Smooth muscle cell (in vitro differentiated cells): Measurements from ENCODE around the gene RPL7A. TPM values are rescaled to one million over a fixed set of nuclear protein-coding genes. Genes with fewer than 3 reads are reported as not detected.

Experiments used
- DNase-seq: peaks from one replicate; lab custom pipeline; 2025; ENCODE audit not compliant: unreplicated experiment; lab: John Stamatoyannopoulos, UW
- H2AFZ ChIP-seq: fragments of 200-600 bp; sonication (generic); 2 replicates; pipeline ENCODE4 v1.6.0; 2016; ENCODE audit warnings: antibody characterized with exemption, low read depth, mild to moderate bottlenecking
- H3F3A ChIP-seq: fragments of 200-600 bp; sonication (generic); 2 replicates; pipeline ENCODE4 v1.6.0; 2017; ENCODE audit warnings: antibody characterized with exemption, low read depth
- H3K27ac ChIP-seq: fragments of 200-600 bp; sonication (generic); 2 replicates; pipeline ENCODE4 v1.5.1; 2016; ENCODE audit warnings: low read depth, mild to moderate bottlenecking
- H3K27me3 ChIP-seq: fragments of 200-600 bp; sonication (generic); 2 replicates; pipeline ENCODE4 v1.6.1; 2016; ENCODE audit warnings: low read depth, mild to moderate bottlenecking
- H3K36me3 ChIP-seq: fragments of 200-600 bp; sonication (generic); 2 replicates; pipeline ENCODE4 v1.5.1; 2016; ENCODE audit warnings: low read depth
- H3K4me1 ChIP-seq: fragments of 200-600 bp; sonication (generic); 2 replicates; pipeline ENCODE4 v1.5.1; 2016; ENCODE audit warnings: low read depth
- H3K4me2 ChIP-seq: fragments of 200-600 bp; sonication (generic); 2 replicates; pipeline ENCODE4 v1.6.0; 2016; ENCODE audit warnings: mild to moderate bottlenecking
- H3K4me3 ChIP-seq: fragments of 200-600 bp; sonication (generic); 2 replicates; pipeline ENCODE4 v1.5.1; 2016; ENCODE audit warnings: mild to moderate bottlenecking
- H3K79me2 ChIP-seq: fragments of 200-600 bp; sonication (generic); 2 replicates; pipeline ENCODE4 v1.6.0; 2016; ENCODE audit warnings: low read depth, mild to moderate bottlenecking
- H3K9ac ChIP-seq: fragments of 200-600 bp; sonication (generic); 2 replicates; pipeline ENCODE4 v1.6.0; 2016; ENCODE audit warnings: low read depth
- H3K9me3 ChIP-seq: fragments of 200-600 bp; sonication (generic); replicated peaks from 2 replicates; pipeline ENCODE4 v1.5.1; 2016; ENCODE audit warnings: low read depth
- H4K20me1 ChIP-seq: fragments of 200-600 bp; sonication (generic); 2 replicates; pipeline ENCODE4 v1.6.0; 2016; ENCODE audit warnings: low read depth
- CTCF ChIP-seq: fragments of 200-600 bp; sonication (generic); IDR thresholded peaks from 2 replicates; pipeline ENCODE4 v1.5.1; 2017; ENCODE audit warnings: borderline replicate concordance, mild to moderate bottlenecking, antibody characterized with exemption; ENCODE audit not compliant: insufficient read depth, poor library complexity, severe bottlenecking
- WGBS: methylation state at CpG from one replicate; pipeline ENCODE4 v1.1.7; 2016; ENCODE audit warnings: low lambda C conversion rate; 5-methylcytosine and 5-hydroxymethylcytosine counted together
- polyA plus RNA-seq: library from polyadenylated mRNA; unstranded; fragments of >200 nt; fragmentation: Nextera tagmentation; extraction: Ambion mirVana; gene quantifications from 2 replicates; pipeline ENCODE4 v1.2.1, GENCODE V29; 2016
- total RNA-seq: library from RNA; depleted of rRNA; stranded (reverse); fragments of >200 nt; gene quantifications from 2 replicates; pipeline ENCODE4 v1.2.3, GENCODE V29; 2014

Gene RPL7A
- total and polyA plus RNA-seq, 2 experiments from 2014 or later, result 372 to 1,254 TPM

- Histone ChIP-seq H3K79me2 (peaks cover 25% of the 10 kb centered on the region), H4K20me1 (peaks cover 22% of the 10 kb centered on the region), H2AFZ (no peak overlapping the region), H3F3A (no peaks in the 10 kb centered on the region), H3K9me3 (no peaks in the 10 kb centered on the region), H3K4me2 (no peak overlapping the region), H3K36me3 (no peaks in the 10 kb centered on the region), H3K4me1 (peaks cover 6% of the 10 kb centered on the region), H3K27ac (no peak overlapping the region), H3K9ac (no peak overlapping the region), H3K4me3 (no peak overlapping the region), H3K27me3 (no peaks in the 10 kb centered on the region)
- no peak for TF ChIP-seq CTCF
- 92% methylated on average over 10 of the region's 11 CpGs for WGBS
- no peak for DNase-seq
Observed at GRCh38 chr9:133342570-133342969, 5.4 kb upstream of the RPL7A start.

- Histone ChIP-seq H3K4me1 (peaks cover 8% of the 10 kb centered on the region), H3F3A (peaks cover 5% of the 10 kb centered on the region), H3K4me3 (no peak overlapping the region), H3K9me3 (no peaks in the 10 kb centered on the region), H3K27me3 (no peaks in the 10 kb centered on the region), H2AFZ (no peak overlapping the region), H3K79me2 (peaks cover 37% of the 10 kb centered on the region), H3K9ac (no peak overlapping the region), H3K4me2 (no peak overlapping the region), H3K36me3 (no peaks in the 10 kb centered on the region), H4K20me1 (peaks cover 32% of the 10 kb centered on the region), H3K27ac (no peak overlapping the region)
- no peak for DNase-seq
- no peak for TF ChIP-seq CTCF
- 98% methylated on average over 19 of the region's 19 CpGs for WGBS
Observed at GRCh38 chr9:133344071-133344470, 3.9 kb upstream of the RPL7A start.

GRCh38 chr9:133344979-133345378, 3.0 kb upstream of the RPL7A start:
- no peaks in the 10 kb centered on the region for H3K36me3 ChIP-seq
- H3K4me2 ChIP-seq, result no peak overlapping the region
- H3K27me3 ChIP-seq, result no peaks in the 10 kb centered on the region
- TF ChIP-seq CTCF, result no peak
- no peak for DNase-seq
- WGBS, result 98% methylated on average over 12 of the region's 12 CpGs
- H4K20me1 ChIP-seq, result peaks cover 41% of the 10 kb centered on the region
- H3K4me1 ChIP-seq, result peaks cover 13% of the 10 kb centered on the region
- no peak overlapping the region for H3K9ac ChIP-seq
- no peaks in the 10 kb centered on the region for H3K9me3 ChIP-seq
- H3K4me3 ChIP-seq, result no peak overlapping the region
- H3F3A ChIP-seq, result peaks cover 13% of the 10 kb centered on the region
- peaks cover 45% of the 10 kb centered on the region for H3K79me2 ChIP-seq
- no peak overlapping the region for H3K27ac ChIP-seq
- H2AFZ ChIP-seq, result no peak overlapping the region

GRCh38 chr9:133345596-133345995, 2.4 kb upstream of the RPL7A start:
- Histone ChIP-seq H3K79me2 (peaks cover 45% of the 10 kb centered on the region), H3K36me3 (no peaks in the 10 kb centered on the region)

More at GRCh38 chr9:133345596-133345995, 2.4 kb upstream of the RPL7A start:
- H3K9ac ChIP-seq, result no peak overlapping the region
- peaks cover 19% of the 10 kb centered on the region for H3F3A ChIP-seq
- H3K4me3 ChIP-seq, result no peak overlapping the region
- 96% methylated on average over 6 of the region's 6 CpGs for WGBS
- no peak overlapping the region for H3K27ac ChIP-seq
- H2AFZ ChIP-seq, result no peak overlapping the region
- H4K20me1 ChIP-seq, result peaks cover 47% of the 10 kb centered on the region
- peaks cover 13% of the 10 kb centered on the region for H3K4me1 ChIP-seq
- no peaks in the 10 kb centered on the region for H3K27me3 ChIP-seq
- no peaks in the 10 kb centered on the region for H3K9me3 ChIP-seq
- H3K4me2 ChIP-seq, result no peak overlapping the region
- no peak for DNase-seq
- no peak for TF ChIP-seq CTCF
